HG02973 (cell line): ENCODE data around the gene MAGOHB.
"Not testable (repeated sequence)": the region's sequence is repeated elsewhere in the genome, so short reads cannot be mapped to it uniquely, and the experiment has no call there.

Experiments
- ATAC-seq: cut with Tn5 transposase; IDR thresholded peaks from one replicate; pipeline ENCODE4 v1.9.1; 2021; ENCODE audit warnings: moderate library complexity; ENCODE audit not compliant: unreplicated experiment

The MAGOHB gene

DNA sequence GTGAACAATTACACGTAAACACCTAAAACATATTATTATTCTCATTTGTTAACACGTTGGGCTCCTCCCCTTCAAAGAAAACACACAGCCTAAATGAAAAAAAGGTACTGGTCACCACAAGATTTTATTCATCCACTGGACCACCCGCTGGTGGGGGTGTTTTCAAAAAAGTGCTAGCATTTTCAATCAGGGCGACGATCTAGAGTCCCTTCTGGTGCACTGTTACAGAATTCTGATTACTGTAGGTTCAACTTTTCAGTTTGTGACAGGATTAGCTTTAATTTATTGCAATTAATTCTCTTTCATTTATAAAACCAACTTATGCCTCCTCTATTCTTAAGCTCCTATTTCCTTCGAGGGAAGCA, 443 bp downstream of the MAGOHB start:
- ATAC-seq: peak; percentile 20

DNA sequence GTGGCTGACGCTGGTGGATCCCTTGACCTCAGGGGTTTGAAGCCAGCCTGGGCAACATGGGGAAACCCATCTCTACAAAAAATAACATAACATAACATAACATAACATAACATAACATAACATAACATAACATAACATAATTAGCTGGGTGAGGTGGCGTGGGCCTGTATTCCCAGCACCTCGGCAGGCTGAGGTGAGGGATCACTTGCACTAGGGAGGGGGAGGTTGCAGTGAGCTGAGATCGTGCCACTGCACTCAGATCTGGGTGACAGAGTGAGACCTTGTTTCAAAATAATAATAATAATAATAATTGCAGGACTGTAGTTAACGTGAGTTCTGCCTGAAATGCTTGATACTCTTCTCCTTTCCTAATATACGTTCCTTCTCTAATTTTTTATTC, 1.3 kb downstream of the MAGOHB start:
- no peak for ATAC-seq

DNA sequence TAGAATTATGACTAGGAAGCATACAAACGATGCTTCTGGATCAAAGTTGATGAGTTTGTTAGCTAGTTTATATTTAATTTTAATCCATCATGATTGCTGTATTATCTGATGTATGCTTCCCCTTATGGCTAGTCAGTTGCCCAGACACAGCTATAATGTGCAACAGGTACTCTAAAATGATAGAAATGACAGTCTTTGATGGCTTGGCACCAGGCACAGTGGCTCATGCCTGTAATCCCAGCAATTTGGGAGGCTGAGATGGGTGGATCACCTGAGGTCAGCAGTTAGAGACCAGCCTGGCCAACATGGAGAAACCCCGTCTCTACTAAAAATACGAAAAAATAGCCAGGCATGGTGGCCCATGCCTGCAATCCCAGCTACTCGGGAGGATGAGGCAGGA, 2.2 kb downstream of the MAGOHB start:
- not testable (repeated sequence) for ATAC-seq

DNA sequence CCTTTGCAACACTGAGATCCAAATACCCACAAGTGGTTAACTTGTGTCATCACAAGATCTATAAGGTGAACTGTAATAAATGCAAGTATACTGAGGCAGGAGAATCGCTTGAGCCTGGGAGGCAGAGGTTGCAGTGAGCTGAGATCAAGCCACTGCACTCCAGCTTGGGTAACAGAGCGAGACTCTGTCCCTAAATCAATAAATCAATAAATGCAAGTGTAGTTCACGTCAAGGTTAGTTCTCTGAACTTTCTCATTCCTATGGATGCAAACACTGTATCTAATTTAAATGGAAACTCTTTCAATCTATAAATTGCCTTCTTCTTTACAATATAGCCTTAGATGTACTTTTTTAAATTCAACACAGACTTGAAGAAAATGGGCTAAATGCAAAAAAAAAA, 3.2 kb downstream of the MAGOHB start:
- no peak for ATAC-seq

DNA sequence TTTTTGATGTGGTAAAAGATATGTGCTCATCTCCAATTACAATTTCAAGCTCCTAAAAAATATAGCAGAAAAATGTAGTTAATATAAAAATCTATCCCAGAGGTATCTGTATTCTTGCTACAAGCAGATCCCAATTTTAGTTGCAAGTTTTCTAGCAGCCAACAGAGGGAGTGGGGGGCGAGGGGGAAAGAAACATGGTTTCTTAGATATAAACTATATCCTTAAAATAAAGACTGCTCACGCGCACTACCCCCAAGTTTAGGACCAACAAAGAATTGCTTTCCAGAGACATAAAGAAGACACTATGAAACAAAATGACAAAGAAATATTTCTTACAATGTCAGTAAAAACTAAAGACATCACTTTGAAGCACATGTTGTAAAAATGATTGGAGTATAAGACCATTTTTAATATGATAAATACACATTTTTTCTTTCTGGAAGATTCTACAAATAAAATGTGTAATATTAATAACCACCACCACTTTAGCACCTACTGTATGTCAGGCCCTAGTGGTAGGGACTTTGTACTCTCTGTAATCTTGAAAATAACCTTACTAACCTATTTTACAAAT, 5.4 kb downstream of the MAGOHB start:
- no peak for ATAC-seq

DNA sequence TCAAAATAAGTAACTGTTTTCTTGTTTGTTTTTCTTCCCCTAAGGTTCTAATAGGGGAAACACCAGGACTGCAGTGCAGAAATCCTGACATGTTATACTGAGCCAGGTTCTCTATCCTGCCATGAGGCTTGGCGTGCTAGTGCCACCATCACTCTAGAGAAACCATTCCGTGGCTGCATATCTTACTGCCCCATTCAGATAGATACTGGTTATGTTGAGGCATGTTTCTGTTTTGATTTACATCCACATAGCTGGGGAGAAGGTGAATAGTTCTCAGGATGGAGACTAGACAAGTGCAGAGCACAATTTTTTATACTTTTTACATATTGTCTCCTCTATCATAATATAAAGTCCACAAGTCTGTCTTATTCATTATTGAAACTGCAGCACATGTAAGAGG, 11.5 kb downstream of the MAGOHB start:
- ATAC-seq: no peak

DNA sequence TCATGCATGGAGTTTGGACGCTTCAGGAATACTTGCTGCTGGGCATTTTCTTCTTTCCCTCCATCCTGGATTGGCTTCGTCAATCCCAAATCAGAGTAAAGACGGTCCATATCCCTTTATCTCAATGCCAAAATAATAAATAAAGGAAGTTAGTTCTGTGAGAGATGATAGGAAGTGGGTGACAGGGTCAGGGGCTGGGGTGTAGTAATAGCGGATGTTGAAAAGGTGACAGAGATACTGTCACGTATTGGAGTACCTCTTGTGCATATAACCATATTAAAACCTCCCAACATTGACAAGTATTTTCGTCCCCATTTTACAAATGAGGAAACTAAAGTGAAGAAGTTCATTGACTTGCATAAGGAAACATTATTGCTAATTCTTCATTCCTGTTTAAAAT, 12.4 kb downstream of the MAGOHB start:
- no peak for ATAC-seq

DNA sequence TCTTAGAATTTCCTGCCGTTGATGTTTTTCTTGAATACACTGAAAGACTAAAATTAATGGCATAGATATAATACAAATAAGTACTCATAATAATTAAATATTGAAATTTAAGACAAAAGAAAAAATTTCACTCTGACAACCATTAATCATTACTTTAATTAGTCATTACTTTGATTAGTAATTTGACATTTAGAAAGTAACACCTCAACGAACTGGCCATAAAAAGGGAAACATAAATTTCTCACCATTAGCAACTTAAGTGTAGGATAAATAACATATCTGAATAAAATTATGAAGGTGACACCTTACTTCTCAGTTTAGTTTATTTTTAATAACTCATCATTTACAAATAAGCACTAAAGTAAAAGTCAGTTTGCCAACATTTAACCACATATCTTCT, 17.5 kb downstream of the MAGOHB start:
- no peak for ATAC-seq

DNA sequence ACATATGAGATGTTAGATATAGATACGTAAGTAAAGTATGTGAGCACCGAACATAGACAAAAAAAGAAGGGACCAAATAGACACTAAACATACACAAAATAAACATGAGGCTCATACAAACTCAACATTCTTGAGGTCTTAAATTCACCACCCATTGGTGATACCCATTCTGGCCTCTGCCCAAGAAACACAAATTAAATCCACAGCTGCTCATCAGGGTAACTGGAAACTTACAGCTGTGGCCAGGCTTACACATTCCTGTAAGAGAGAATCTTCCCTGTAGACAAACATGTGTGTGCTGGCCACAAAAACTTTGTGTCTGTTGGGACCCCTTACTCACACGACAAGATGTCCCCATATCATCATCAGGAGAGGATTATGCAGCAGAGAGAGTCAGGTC, 22.4 kb downstream of the MAGOHB start:
- ATAC-seq: no peak

DNA sequence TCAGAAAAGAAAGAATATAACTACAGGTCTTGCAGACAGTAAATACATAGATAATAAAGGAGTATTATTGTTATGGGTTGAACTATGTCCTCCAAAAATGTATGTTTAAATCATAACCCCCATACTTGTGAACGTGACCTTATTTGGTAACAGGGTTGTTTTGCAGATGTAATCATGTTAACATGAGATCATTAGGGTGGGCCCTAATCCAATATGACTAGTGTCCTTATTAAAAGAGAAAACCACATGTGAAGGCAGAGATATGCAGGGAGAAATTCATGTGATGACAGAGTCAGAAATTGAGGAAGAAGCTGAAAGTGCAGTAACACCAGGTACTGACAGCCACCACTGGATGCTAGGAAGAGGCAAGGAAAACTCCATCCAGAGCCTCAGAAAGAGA, 29.0 kb downstream of the MAGOHB start:
- ATAC-seq: no peak

DNA sequence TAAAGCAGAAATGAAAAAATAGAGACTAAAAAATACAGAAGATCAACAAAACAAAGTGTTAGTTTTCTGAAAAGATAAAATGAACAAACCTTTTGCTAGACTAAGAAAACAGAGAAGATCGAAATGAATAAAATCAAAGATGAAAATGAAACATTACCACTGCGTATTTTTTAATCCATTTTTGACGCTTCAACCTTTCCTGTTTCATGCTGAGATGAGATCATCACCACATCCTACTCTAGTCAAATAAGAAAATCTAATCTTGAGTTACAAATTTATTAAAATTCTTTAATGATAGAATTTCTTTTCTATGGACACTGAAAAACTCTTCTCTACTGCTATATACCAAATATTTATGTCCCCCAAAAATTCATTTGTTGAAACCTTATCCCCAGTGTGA, 30.7 kb downstream of the MAGOHB start:
- ATAC-seq: no peak

DNA sequence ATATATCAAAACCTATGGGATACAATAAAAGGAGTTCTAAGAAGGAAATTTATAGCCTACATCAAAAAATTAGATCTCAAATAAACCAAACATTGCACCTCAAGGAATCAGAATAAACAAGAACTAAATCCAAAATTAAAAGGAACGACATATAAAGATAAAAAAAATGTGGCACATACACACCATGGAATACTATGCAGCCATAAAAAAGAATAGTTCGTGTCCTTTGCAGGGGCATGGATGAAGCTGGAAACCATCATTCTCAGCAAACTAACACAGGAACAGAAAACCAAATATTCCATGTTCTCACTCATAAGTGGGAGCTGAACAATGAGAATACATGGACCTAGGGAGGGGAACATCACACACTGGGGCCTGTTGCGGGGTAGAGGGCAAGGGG, 31.3 kb downstream of the MAGOHB start:
- ATAC-seq: not testable (repeated sequence)

DNA sequence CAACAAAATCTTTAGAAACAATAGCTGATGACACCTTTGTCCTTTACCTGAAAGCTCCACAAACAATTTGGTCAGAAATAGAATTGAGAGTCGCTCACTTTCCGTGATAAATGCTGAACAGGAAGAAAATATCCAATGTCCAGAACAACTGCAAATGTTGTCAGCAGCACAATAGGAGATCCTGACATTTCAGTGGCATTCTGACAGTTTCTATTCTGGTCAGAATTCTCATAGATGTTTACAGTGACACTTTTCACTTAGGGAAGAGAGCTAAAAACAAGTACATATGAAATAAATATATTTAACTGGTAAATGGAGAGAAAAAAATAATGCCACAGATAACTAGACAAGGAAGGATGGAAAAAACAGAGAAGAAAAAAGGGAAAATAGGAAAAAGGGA, 39.1 kb downstream of the MAGOHB start:
- ATAC-seq: no peak

DNA sequence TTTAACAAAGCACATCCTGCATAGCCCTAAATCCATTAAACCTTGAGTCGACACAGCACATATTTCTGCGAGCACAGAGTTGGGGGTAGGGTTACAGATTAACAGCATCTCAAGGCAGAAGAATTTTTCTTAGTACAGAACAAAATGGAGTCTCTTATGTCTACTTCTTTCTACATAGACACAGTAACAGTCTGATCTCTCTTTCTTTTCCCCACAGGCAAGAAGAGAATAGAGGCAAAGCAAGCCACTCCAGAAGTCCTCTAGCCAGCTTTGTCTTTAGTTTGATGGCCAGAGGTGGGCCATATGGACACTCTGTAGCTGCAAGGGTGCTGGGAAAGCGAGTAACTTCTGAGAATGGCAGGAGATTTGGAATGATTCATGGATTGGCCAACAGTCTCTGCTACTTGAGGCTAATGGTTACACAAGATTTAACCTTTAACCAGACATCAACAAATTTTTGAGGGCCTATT, 41.4 kb downstream of the MAGOHB start:
- not testable (repeated sequence) for ATAC-seq

DNA sequence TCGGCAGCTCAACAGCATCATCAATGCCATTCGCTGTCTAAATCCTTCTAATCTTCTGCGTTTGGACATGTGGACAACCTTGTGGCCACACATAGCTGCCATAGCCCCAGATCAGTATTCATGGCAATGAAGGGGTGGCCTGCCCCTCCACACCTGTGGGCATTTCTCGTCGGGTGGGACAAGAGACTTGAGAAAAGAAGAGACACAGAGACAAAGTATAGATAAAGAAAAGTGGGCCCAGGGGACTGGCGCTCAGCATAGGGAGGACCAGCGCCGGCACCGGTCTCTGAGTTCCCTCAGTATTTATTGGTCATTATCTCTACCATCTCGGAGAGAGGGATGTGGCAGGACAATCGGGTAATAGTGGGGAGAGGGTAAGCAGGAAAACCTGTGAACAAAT, 42.3 kb downstream of the MAGOHB start:
- ATAC-seq: no peak

DNA sequence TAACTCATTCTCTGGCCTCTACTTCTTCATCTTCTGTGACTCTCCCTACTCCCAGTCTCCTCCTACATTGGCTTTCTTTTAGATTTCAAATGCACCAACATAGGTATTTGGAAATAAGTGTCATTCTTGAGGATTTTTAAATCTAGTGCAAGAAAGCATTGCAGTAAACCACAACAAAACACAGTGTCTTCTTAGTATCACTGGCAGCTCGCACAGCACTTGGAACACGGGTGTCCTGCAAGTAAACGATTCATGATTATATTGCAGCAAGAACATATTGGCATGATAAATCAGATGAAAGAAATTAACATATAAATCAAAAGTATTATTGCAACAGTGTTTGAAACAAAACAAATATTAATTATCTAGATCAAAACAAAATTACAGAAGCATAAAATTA, 45.6 kb downstream of the MAGOHB start:
- ATAC-seq: no peak

DNA sequence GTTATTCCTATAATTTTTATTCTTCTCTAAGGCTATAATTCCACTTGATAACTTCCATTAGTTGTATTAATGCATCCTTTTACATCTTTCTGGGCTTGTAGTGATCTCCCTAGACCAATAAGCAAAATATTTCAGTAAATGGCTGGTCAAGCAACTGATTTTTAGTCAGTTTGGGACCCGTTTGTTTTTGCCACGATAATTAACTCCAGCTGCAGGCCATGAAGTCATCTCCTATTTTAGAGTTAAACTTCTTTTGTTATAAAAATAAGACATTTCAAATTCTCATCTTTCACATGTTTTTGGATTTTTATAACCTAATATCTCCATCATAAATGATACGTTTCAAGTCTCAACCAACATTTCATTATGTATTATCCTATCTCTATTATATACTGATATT, 49.4 kb downstream of the MAGOHB start:
- ATAC-seq: no peak

DNA sequence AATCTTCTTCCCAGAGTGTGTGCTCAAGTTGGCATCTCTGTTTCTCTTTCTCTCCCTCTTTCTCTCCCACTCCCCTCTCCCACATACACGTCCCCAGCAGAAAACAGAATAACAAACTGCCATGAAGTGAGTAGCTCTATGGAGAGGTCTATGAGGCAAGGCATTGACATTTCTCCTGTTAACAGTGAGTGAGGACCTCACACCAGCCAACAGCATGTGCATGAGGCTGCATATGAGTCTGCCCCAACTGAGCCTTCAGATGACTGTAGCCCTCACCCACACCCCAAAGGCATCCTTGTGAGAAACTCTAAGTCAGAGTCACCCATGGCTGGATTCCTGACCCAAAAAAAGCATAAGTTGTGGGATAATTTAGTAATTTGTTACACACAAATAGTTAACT, 50.4 kb downstream of the MAGOHB start:
- no peak for ATAC-seq

DNA sequence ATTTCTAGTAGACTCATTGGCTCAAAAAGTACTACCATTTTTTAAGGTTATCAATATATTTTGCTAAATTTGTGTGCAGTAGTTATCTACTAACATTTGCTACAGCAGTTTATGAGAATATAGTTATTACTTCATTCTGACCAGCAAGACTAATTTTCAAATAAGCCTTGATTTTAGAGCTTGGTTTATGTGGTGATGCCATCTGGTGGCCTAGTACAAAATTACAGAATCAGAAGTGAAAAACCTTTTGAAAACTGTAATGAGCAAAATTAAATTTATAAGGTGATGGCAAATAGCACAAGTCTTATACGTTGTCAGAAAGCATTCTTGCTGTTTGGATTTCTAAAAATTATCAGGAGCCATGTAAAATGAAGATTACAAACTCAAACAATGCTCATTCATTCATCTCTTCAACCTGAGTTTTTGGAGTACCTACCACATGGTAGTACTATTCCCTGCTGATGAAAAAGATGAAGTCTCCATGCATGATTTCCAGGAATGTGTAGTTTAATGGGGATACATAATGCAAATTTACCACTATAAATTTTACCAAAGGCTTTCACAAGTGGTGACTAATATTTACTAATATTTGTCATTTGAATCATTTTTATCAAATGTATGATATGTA, 51.0 kb downstream of the MAGOHB start:
- ATAC-seq: no peak

DNA sequence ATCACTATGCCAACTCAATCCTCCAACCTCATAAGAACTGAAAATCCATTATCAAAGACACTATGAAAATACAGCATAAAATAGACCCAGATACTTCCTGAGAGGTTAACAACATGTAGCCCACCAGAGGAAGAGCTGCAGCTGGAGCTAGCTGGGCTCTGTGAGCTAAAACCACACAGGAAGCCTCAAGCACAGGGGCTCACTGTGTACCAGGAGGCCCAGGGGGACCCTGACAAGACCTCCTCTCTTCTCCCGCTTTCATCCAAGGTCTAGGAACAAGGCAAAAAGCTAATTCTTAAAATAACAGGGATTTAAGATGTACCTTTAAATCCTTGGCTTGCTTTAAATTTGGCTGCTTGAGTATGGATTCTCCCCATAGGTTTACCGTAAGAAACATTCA, 54.2 kb downstream of the MAGOHB start:
- ATAC-seq: no peak

DNA sequence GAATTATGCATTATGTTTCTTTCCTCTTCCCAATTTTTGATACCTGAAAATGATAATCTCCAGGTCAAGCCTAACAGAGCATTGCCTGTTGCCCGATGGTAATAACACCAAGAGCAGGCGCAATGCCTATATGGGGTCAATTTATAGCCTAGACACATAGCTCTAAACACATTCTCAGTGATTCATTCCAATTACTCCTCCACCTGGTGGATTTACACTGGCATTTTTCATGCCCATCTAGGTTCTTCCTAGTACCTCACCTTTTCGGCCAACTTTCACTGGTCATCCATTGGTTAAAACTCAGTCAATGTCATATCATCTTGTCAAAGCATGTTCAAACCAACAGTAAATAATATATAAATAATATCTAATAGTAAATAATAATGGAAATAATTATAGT, 54.6 kb downstream of the MAGOHB start:
- no peak for ATAC-seq

DNA sequence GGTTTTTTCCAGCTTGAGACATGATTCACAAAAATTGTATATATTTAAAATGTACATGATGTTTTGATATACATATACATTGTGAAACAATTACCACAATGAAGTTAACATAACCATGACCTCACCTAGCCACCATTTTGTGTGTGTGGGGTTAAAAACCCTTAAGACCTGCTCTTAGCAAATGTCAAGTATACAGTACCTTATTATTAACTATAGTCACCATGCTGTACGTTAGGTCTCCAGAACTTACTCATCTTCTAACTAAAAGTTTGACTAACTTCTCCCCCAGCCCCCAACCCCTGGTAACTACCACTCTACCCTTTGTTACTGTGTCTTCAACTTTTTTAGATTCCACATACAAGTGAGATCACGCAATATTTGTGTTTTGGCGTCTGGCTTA, 55.1 kb downstream of the MAGOHB start:
- ATAC-seq: no peak

DNA sequence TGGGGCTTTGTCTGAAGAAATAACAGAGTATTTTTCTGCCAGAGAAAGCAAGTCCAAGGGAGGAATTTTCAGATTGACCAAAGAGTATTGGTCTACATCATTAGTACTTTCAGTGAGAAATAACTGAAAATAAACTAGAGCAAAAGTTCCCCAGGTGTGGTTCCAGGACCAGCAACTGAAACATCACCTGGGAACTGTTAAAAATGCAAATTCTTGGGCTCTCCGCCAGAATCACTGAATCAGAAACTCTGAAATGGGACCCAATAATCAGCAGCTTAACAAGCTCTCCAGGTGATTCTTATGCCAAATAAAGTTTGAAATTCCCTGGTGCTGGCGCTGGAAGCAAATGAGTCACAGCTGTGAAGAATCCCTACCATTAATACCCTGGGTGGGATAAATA, 55.6 kb downstream of the MAGOHB start:
- peak; percentile 61 for ATAC-seq
